ENCODE results near the gene SLC26A3. TPM values are rescaled to one million over a fixed set of nuclear protein-coding genes. Genes with fewer than 3 reads are reported as not detected.

Gene SLC26A3
- total RNA-seq, 1 donor from 2014 or later, result not detected

GRCh38 chr7:107836237-107837144, 33.5 kb upstream of the SLC26A3 start:
- Mint-ChIP-seq H3K4me3 (no peak overlapping the region), H3K27me3 (ENCODE audit: insufficient read depth) (peaks cover 5% of the 10 kb centered on the region), H3K4me1 (ENCODE audit: low read depth) (no peaks in the 10 kb centered on the region), H3K36me3 (ENCODE audit: low read depth) (no peaks in the 10 kb centered on the region), H3K27ac (no peak overlapping the region), H3K9me3 (peaks cover 4% of the 10 kb centered on the region)
- intact Hi-C loops (cut with micrococcal nuclease), result no loop called here
- no peak for DNase-seq (ENCODE audit: low spot score)

DNA sequence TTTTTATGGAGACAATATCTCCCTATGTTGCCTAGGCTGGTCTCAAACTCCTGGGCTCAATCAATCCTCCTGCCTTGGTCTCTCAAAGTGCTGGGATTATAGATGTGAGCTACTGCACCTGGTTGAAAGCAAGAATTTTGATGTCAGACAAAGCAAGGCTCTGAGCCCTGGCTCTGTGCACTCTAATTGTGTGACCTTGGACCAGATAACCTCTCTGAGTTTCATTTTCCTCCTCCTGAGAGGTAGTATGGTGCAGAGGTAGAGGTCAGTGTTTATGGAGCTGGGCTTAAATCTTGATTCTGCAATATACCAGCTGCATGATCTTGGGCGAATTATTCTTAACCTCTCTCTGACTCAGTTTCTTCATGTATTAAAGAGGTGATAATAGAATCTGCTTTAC, 31.4 kb upstream of the SLC26A3 start:
- intact Hi-C loops (cut with micrococcal nuclease), result no loop called here
- H3K9me3 Mint-ChIP-seq, result no peaks in the 10 kb centered on the region
- no peaks in the 10 kb centered on the region for H3K4me1 Mint-ChIP-seq (ENCODE audit: low read depth)
- H3K36me3 Mint-ChIP-seq (ENCODE audit: low read depth), result no peaks in the 10 kb centered on the region
- no peak for DNase-seq (ENCODE audit: low spot score)
- peaks cover 6% of the 10 kb centered on the region for H3K27me3 Mint-ChIP-seq (ENCODE audit: insufficient read depth)
- H3K27ac Mint-ChIP-seq, result no peak overlapping the region
- no peak overlapping the region for H3K4me3 Mint-ChIP-seq

- H3K9me3 Mint-ChIP-seq, result no peaks in the 10 kb centered on the region
- no peak for DNase-seq (ENCODE audit: low spot score)
- intact Hi-C loops (cut with micrococcal nuclease), result no loop called here
- no peak overlapping the region for H3K4me3 Mint-ChIP-seq
- no peaks in the 10 kb centered on the region for H3K36me3 Mint-ChIP-seq (ENCODE audit: low read depth)
- H3K27ac Mint-ChIP-seq, result no peak overlapping the region
- H3K27me3 Mint-ChIP-seq (ENCODE audit: insufficient read depth), result peaks cover 11% of the 10 kb centered on the region
- H3K4me1 Mint-ChIP-seq (ENCODE audit: low read depth), result no peaks in the 10 kb centered on the region
These were observed 30.7 kb upstream of the SLC26A3 start for GRCh38 chr7:107833684-107834106.

GRCh38 chr7:107830420-107830819, 27.4 kb upstream of the SLC26A3 start:
- Mint-ChIP-seq H3K4me1 (ENCODE audit: low read depth) (no peaks in the 10 kb centered on the region), H3K27me3 (ENCODE audit: insufficient read depth) (peaks cover 12% of the 10 kb centered on the region), H3K4me3 (no peak overlapping the region), H3K27ac (no peak overlapping the region), H3K36me3 (ENCODE audit: low read depth) (no peaks in the 10 kb centered on the region), H3K9me3 (no peaks in the 10 kb centered on the region)
- DNase-seq (ENCODE audit: low spot score), result no peak
- intact Hi-C loops (cut with micrococcal nuclease), result no loop called here

DNA sequence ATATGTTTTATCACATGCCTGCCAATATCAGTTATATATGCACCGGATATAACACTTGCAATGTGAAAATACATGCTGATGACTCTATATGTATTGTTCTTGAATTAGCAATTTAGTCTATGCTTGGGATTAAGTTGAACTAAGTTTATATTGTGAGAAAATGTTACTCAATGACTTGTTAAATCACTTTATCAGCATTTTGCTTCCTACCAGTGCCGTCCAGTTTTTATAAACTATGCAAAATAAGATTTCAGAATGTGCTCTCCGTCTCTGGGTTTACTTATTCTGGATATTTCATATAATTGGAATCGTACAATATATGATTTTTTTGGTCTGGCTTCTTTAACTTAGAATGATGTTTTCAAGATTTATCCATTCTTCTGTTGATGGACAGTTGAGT, 25.5 kb upstream of the SLC26A3 start:
- Mint-ChIP-seq H3K4me3 (no peak overlapping the region), H3K36me3 (ENCODE audit: low read depth) (no peaks in the 10 kb centered on the region)
- intact Hi-C loops (cut with micrococcal nuclease), result no loop called here

GRCh38 chr7:107827501-107827900, 24.5 kb upstream of the SLC26A3 start:
- Mint-ChIP-seq H3K27ac (no peak overlapping the region), H3K36me3 (ENCODE audit: low read depth) (no peaks in the 10 kb centered on the region), H3K4me1 (ENCODE audit: low read depth) (no peaks in the 10 kb centered on the region), H3K27me3 (ENCODE audit: insufficient read depth) (peaks cover 13% of the 10 kb centered on the region), H3K4me3 (no peak overlapping the region), H3K9me3 (peaks cover 6% of the 10 kb centered on the region)
- no peak for DNase-seq (ENCODE audit: low spot score)
- intact Hi-C loops (cut with micrococcal nuclease), result no loop called here

More for the DNA sequence above, 25.5 kb upstream of the SLC26A3 start:
- peaks cover 12% of the 10 kb centered on the region for H3K27me3 Mint-ChIP-seq (ENCODE audit: insufficient read depth)
- H3K9me3 Mint-ChIP-seq, result peaks cover 6% of the 10 kb centered on the region
- H3K4me1 Mint-ChIP-seq (ENCODE audit: low read depth), result no peaks in the 10 kb centered on the region
- no peak overlapping the region for H3K27ac Mint-ChIP-seq
- DNase-seq (ENCODE audit: low spot score), result no peak

DNA sequence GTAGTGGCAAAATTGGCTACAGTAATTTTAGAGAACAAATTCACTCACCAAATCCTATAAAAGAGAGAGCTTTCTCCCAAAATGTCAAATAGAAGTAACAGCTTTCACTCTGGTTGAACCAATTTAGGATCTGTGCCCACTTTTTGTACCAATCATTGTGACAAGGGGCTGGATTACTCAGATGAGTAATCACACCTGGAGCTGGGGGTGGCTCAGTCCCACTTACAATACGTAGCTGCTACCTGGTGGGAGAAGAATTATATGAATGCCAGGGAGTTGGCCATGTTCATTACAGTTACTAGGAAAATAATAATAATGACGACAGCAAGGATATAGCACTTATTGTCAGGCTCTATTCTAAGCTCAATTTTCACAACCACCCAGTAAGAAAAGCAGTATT, 23.4 kb upstream of the SLC26A3 start:
- no peak overlapping the region for H3K4me3 Mint-ChIP-seq
- peaks cover 9% of the 10 kb centered on the region for H3K27me3 Mint-ChIP-seq (ENCODE audit: insufficient read depth)
- intact Hi-C loops (cut with micrococcal nuclease), result no loop called here
- peaks cover 6% of the 10 kb centered on the region for H3K9me3 Mint-ChIP-seq
- no peak overlapping the region for H3K27ac Mint-ChIP-seq
- no peak for DNase-seq (ENCODE audit: low spot score)
- H3K36me3 Mint-ChIP-seq (ENCODE audit: low read depth), result no peaks in the 10 kb centered on the region
- no peaks in the 10 kb centered on the region for H3K4me1 Mint-ChIP-seq (ENCODE audit: low read depth)

GRCh38 chr7:107824858-107825257, 21.8 kb upstream of the SLC26A3 start:
- no peak overlapping the region for H3K4me3 Mint-ChIP-seq
- peaks cover 10% of the 10 kb centered on the region for H3K27me3 Mint-ChIP-seq (ENCODE audit: insufficient read depth)
- H3K36me3 Mint-ChIP-seq (ENCODE audit: low read depth), result no peaks in the 10 kb centered on the region
- no peaks in the 10 kb centered on the region for H3K4me1 Mint-ChIP-seq (ENCODE audit: low read depth)
- intact Hi-C loops (cut with micrococcal nuclease), result no loop called here
- no peak for DNase-seq (ENCODE audit: low spot score)
- H3K27ac Mint-ChIP-seq, result no peak overlapping the region
- H3K9me3 Mint-ChIP-seq, result peaks cover 6% of the 10 kb centered on the region

DNA sequence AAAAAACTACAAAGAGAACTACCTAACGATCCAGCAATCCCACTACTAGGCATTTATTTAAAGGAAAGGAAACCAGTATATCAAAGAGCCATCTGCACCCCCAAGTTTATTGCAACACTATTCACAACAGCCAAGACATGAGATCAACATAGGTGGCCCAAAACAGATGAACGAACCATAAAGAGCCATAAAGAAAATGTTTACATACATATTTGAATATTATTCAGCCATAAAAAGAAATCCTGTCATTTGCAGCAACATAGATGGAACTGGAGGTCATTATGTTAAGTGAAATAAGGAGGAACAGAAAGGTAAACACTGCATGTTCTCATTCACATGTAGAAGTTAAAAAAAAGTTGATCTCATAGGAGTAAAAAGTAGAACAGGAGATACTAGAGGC, 15.6 kb upstream of the SLC26A3 start:
- DNase-seq (ENCODE audit: low spot score), result no peak
- intact Hi-C loops (cut with micrococcal nuclease), result loop anchor here (5.0 to 10.0 kb wide), 3 partner anchors 254 to 1046 kb away; partner anchors contain the start of genes COG5 and DUS4L
- H3K27ac Mint-ChIP-seq, result no peak overlapping the region
- H3K9me3 Mint-ChIP-seq, result peaks cover 8% of the 10 kb centered on the region
- H3K4me1 Mint-ChIP-seq (ENCODE audit: low read depth), result peaks cover 21% of the 10 kb centered on the region
- no peak overlapping the region for H3K4me3 Mint-ChIP-seq
- peaks cover 4% of the 10 kb centered on the region for H3K27me3 Mint-ChIP-seq (ENCODE audit: insufficient read depth)
- H3K36me3 Mint-ChIP-seq (ENCODE audit: low read depth), result no peaks in the 10 kb centered on the region

DNA sequence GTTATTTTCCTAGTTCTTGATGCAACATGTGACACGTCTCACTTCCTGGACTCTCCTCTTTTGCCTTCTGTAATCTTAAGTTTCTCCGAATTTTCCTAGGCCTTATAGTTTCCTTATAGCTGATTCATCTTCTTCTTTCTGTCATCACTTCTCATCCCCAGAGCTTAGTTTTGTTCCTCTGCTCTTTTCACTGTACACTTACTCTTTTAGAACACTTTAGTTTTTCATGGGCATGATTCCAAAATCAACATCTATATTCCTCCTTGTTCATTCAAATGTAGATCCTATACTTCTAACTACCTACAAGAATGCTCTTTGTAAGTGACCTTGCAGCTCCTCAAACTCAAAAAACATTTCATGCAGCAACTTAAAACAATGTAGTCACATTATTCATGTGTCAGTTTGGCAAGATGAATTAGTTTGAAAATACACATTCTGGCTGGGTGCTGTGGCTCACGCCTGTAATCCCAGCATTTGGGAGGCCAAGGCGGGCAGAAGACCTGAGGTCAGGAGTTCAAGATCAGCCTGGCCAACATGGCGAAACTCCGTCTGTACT, 13.1 kb upstream of the SLC26A3 start:
- H3K4me1 Mint-ChIP-seq (ENCODE audit: low read depth), result peaks cover 25% of the 10 kb centered on the region
- no peaks in the 10 kb centered on the region for H3K27me3 Mint-ChIP-seq (ENCODE audit: insufficient read depth)
- intact Hi-C loops (cut with micrococcal nuclease), result loop anchor here (5.0 to 10.0 kb wide), 3 partner anchors 251 to 1044 kb away; partner anchors contain the start of genes COG5 and DUS4L
- no peaks in the 10 kb centered on the region for H3K36me3 Mint-ChIP-seq (ENCODE audit: low read depth)
- H3K9me3 Mint-ChIP-seq, result peaks cover 8% of the 10 kb centered on the region
- peak overlapping the region; percentile 19 for H3K4me3 Mint-ChIP-seq
- H3K27ac Mint-ChIP-seq, result peak overlapping the region; percentile 72
- no peak for DNase-seq (ENCODE audit: low spot score)

- no peak overlapping the region for H3K4me3 Mint-ChIP-seq
These were observed 12.3 kb upstream of the SLC26A3 start for GRCh38 chr7:107815254-107815882.

GRCh38 chr7:107813524-107813923, 10.5 kb upstream of the SLC26A3 start:
- DNase-seq (ENCODE audit: low spot score), result no peak

More at GRCh38 chr7:107815254-107815882, 12.3 kb upstream of the SLC26A3 start:
- H3K27me3 Mint-ChIP-seq (ENCODE audit: insufficient read depth), result no peaks in the 10 kb centered on the region
- H3K9me3 Mint-ChIP-seq, result peaks cover 8% of the 10 kb centered on the region
- DNase-seq (ENCODE audit: low spot score), result no peak
- intact Hi-C loops (cut with micrococcal nuclease), result loop anchor here (1.0 to 10.0 kb wide), 9 partner anchors 41 to 1043 kb away; partner anchors contain the start of genes CBLL1, COG5 and DUS4L
- H3K4me1 Mint-ChIP-seq (ENCODE audit: low read depth), result peaks cover 25% of the 10 kb centered on the region
- peak overlapping the region; percentile 68 for H3K27ac Mint-ChIP-seq
- no peaks in the 10 kb centered on the region for H3K36me3 Mint-ChIP-seq (ENCODE audit: low read depth)

More at GRCh38 chr7:107813524-107813923, 10.5 kb upstream of the SLC26A3 start:
- Mint-ChIP-seq H3K4me1 (ENCODE audit: low read depth) (peaks cover 25% of the 10 kb centered on the region), H3K27ac (peak overlapping the region; percentile 57), H3K27me3 (ENCODE audit: insufficient read depth) (no peaks in the 10 kb centered on the region), H3K4me3 (no peak overlapping the region), H3K9me3 (peaks cover 8% of the 10 kb centered on the region), H3K36me3 (ENCODE audit: low read depth) (no peaks in the 10 kb centered on the region)
- intact Hi-C loops (cut with micrococcal nuclease), result loop anchor here (1.0 to 10.0 kb wide), 4 partner anchors 154 to 761 kb away; partner anchors contain the start of genes COG5 and DUS4L

Data from activated T-helper 1 cell treated with anti-CD3 and anti-CD28 coated beads, Interleukin-12 subunit alpha, Interleukin-12 subunit beta, Interleukin-2, Interleukin-4 antibody, amounts not matched to agents 30 ng/mL and 10 ng/mL and 1 ng/mL, durations not matched to agents 14 hours and 24 hours and 36 hours (primary cell).